Stimulated activated CD8-positive, alpha-beta memory T cell treated with anti-CD3 and anti-CD28 coated beads, Interleukin-2, amount 100 ng/mL, for 1 hour (primary cell): ENCODE results near the gene STXBP3.

ENCODE experiments used
- DNase-seq, 2 donors: peaks; one replicate each; pipeline ENCODE4 v3.0.0-alpha.2; 2020; ENCODE audit warnings: low read depth in 2 of 2

Gene STXBP3

GRCh38 chr1:108799001-108799400 is 52.5 kb downstream of the STXBP3 start:
- DNase-seq = no peak

GRCh38 chr1:108801101-108801500 is 54.6 kb downstream of the STXBP3 start:
- DNase-seq = no peak

- no peak for DNase-seq
Observed at GRCh38 chr1:108803548-108803947, 57.1 kb downstream of the STXBP3 start.

- no peak for DNase-seq
Observed at GRCh38 chr1:108808438-108808837, 62.0 kb downstream of the STXBP3 start.

GRCh38 chr1:108811611-108812010 is 65.1 kb downstream of the STXBP3 start:
- DNase-seq = no peak

- DNase-seq = no peak
Observed at GRCh38 chr1:108813326-108813725, 66.9 kb downstream of the STXBP3 start.

GRCh38 chr1:108814343-108815125 is 68.1 kb downstream of the STXBP3 start:
- no peak for DNase-seq

GRCh38 chr1:108815566-108815965 is 69.1 kb downstream of the STXBP3 start:
- DNase-seq = no peak

GRCh38 chr1:108816049-108816893 is 69.8 kb downstream of the STXBP3 start:
- no peak for DNase-seq

GRCh38 chr1:108817016-108817415 is 70.5 kb downstream of the STXBP3 start:
- no peak for DNase-seq

- no peak for DNase-seq
Observed at GRCh38 chr1:108817811-108818210, 71.3 kb downstream of the STXBP3 start.

GRCh38 chr1:108819878-108820277 is 73.4 kb downstream of the STXBP3 start:
- DNase-seq = no peak

- DNase-seq = no peak
Observed at GRCh38 chr1:108823632-108824031, 77.2 kb downstream of the STXBP3 start.

GRCh38 chr1:108824051-108824450 is 77.6 kb downstream of the STXBP3 start:
- DNase-seq = no peak

GRCh38 chr1:108826081-108826635 is 79.7 kb downstream of the STXBP3 start:
- no peak for DNase-seq

GRCh38 chr1:108828074-108828961 is 81.8 kb downstream of the STXBP3 start:
- peak; percentile 33 to 47 for DNase-seq

- no peak for DNase-seq
Observed at GRCh38 chr1:108829498-108829916, 83.0 kb downstream of the STXBP3 start.

GRCh38 chr1:108830119-108831008 is 83.9 kb downstream of the STXBP3 start:
- no peak for DNase-seq

- no peak for DNase-seq
Observed at GRCh38 chr1:108831225-108831624, 84.8 kb downstream of the STXBP3 start.

GRCh38 chr1:108832929-108833328 is 86.5 kb downstream of the STXBP3 start:
- no peak for DNase-seq

GRCh38 chr1:108841703-108842102 is 95.2 kb downstream of the STXBP3 start:
- DNase-seq = no peak
